ENCODE measurements around the gene RFLNA. TPM values are rescaled to one million over a fixed set of nuclear protein-coding genes. Genes with fewer than 3 reads are reported as not detected.

Gene RFLNA
- polyA plus RNA-seq, 1 donor (not counting 4 experiments of a cell fraction or from before 2014, with no cell fraction given) = 1.1 TPM

GRCh38 chr12:124336742-124337520 lies 42.0 kb downstream of the RFLNA start:
- H3K4me2 ChIP-seq (ENCODE audit: control insufficient read depth, extremely low read depth, insufficient read depth, low read depth, low read length) = no peak overlapping the region
- H3K27ac ChIP-seq (ENCODE audit: control insufficient read depth, insufficient read depth, low read length) = no peak overlapping the region
- H3K9me3 ChIP-seq (ENCODE audit: control insufficient read depth, low read depth, low read length) = no peaks in the 10 kb centered on the region
- no peaks in the 10 kb centered on the region for H3K27me3 ChIP-seq (ENCODE audit: control insufficient read depth, extremely low read depth, insufficient read depth, low read length)
- no peak for FAIRE-seq
- H3K79me2 ChIP-seq (ENCODE audit: control insufficient read depth, insufficient read depth, low read length) = no peaks in the 10 kb centered on the region
- DNase-seq (ENCODE audit: low read depth, low spot score) = no peak
- H3K9me1 ChIP-seq (ENCODE audit: control insufficient read depth, extremely low read depth, insufficient read depth, low read length) = no peaks in the 10 kb centered on the region
- no peak overlapping the region for H3K4me3 ChIP-seq (ENCODE audit: control insufficient read depth in 2 of 3, extremely low read depth in 1 of 3, insufficient read depth in 2 of 3, low read depth in 1 of 3, low read length in 3 of 3)
- H2AFZ ChIP-seq (ENCODE audit: control insufficient read depth, low read length) = no peak overlapping the region
- H3K9ac ChIP-seq (ENCODE audit: control insufficient read depth, extremely low read depth, insufficient read depth, low read length) = no peak overlapping the region
- no peaks in the 10 kb centered on the region for H3K4me1 ChIP-seq (ENCODE audit: control insufficient read depth, extremely low read depth, insufficient read depth, low read length)
- no peak for TF ChIP-seq CTCF (optimal IDR thresholded peaks at IDR 0.05 in 1 of 3, IDR thresholded peaks at IDR 0.05 in 1 of 3, conservative IDR thresholded peaks at IDR 0.05 in 1 of 3; ENCODE audit: extremely low read depth in 1 of 3, insufficient read depth in 2 of 3, low read length in 3 of 3)
- TF ChIP-seq EZH2 (IDR thresholded peaks at IDR 0.05; ENCODE audit: low read length) = no peak
- H3K36me3 ChIP-seq (ENCODE audit: control insufficient read depth in 2 of 2, extremely low read depth in 1 of 2, insufficient read depth in 2 of 2, low read length in 2 of 2) = peaks cover 24 to 35% of the 10 kb centered on the region in 2 experiments
- no peaks in the 10 kb centered on the region for H4K20me1 ChIP-seq (ENCODE audit: control insufficient read depth, extremely low read depth, insufficient read depth, low read length)
- dilution Hi-C loops (cut with MboI; ENCODE audit: extremely low pct_ligation_motif_present, low sequenced_read_pairs) = no loop called here

GRCh38 chr12:124337622-124338021 lies 42.7 kb downstream of the RFLNA start:
- TF ChIP-seq EZH2 (IDR thresholded peaks at IDR 0.05; ENCODE audit: low read length) = no peak
- TF ChIP-seq CTCF (optimal IDR thresholded peaks at IDR 0.05 in 1 of 3, IDR thresholded peaks at IDR 0.05 in 1 of 3, conservative IDR thresholded peaks at IDR 0.05 in 1 of 3; ENCODE audit: extremely low read depth in 1 of 3, insufficient read depth in 2 of 3, low read length in 3 of 3) = no peak
- H4K20me1 ChIP-seq (ENCODE audit: control insufficient read depth, extremely low read depth, insufficient read depth, low read length) = no peaks in the 10 kb centered on the region

More at GRCh38 chr12:124337622-124338021, 42.7 kb downstream of the RFLNA start:
- no peaks in the 10 kb centered on the region for H3K27me3 ChIP-seq (ENCODE audit: control insufficient read depth, extremely low read depth, insufficient read depth, low read length)
- no peak overlapping the region for H2AFZ ChIP-seq (ENCODE audit: control insufficient read depth, low read length)
- no peak for FAIRE-seq
- H3K4me1 ChIP-seq (ENCODE audit: control insufficient read depth, extremely low read depth, insufficient read depth, low read length) = no peaks in the 10 kb centered on the region
- peaks cover 19 to 28% of the 10 kb centered on the region in 2 experiments for H3K36me3 ChIP-seq (ENCODE audit: control insufficient read depth in 2 of 2, extremely low read depth in 1 of 2, insufficient read depth in 2 of 2, low read length in 2 of 2)
- H3K4me2 ChIP-seq (ENCODE audit: control insufficient read depth, extremely low read depth, insufficient read depth, low read depth, low read length) = no peak overlapping the region
- dilution Hi-C loops (cut with MboI; ENCODE audit: extremely low pct_ligation_motif_present, low sequenced_read_pairs) = no loop called here
- H3K9ac ChIP-seq (ENCODE audit: control insufficient read depth, extremely low read depth, insufficient read depth, low read length) = no peak overlapping the region
- no peaks in the 10 kb centered on the region for H3K9me1 ChIP-seq (ENCODE audit: control insufficient read depth, extremely low read depth, insufficient read depth, low read length)
- H3K79me2 ChIP-seq (ENCODE audit: control insufficient read depth, insufficient read depth, low read length) = no peaks in the 10 kb centered on the region
- no peaks in the 10 kb centered on the region for H3K9me3 ChIP-seq (ENCODE audit: control insufficient read depth, low read depth, low read length)
- no peak overlapping the region for H3K4me3 ChIP-seq (ENCODE audit: control insufficient read depth in 2 of 3, extremely low read depth in 1 of 3, insufficient read depth in 2 of 3, low read depth in 1 of 3, low read length in 3 of 3)
- H3K27ac ChIP-seq (ENCODE audit: control insufficient read depth, insufficient read depth, low read length) = no peak overlapping the region
- no peak for DNase-seq (ENCODE audit: low read depth, low spot score)
